Activated B cell treated with CpG ODN at 0.5 μM for 24 hours (primary cell): Measurements from ENCODE around the gene RBFOX2. TPM values are rescaled to one million over a fixed set of nuclear protein-coding genes. Genes with fewer than 3 reads are reported as not detected.

Experiments
- ATAC-seq: fragments of 200-7000 bp; cut with Tn5 transposase; one replicate; pipeline ENCODE4 v1.10.0; 2021; ENCODE audit warnings: low read depth, mild to moderate bottlenecking, moderate library complexity
- CTCF ChIA-PET: fragments of 350-600 bp; sonication (Branson Sonifier 250); formaldehyde crosslinking; loops from one replicate; lab custom pipeline; 2021; ENCODE audit warnings: antibody characterized with exemption; lab: Charles Lee
- POLR2A ChIA-PET: fragments of 350-600 bp; sonication (Branson Sonifier 250); formaldehyde crosslinking; loops from one replicate; lab custom pipeline; 2021; ENCODE audit warnings: antibody characterized with exemption; lab: Charles Lee
- DNase-seq: peaks from one replicate; pipeline ENCODE4 v3.0.0; 2022
- H3K27ac Mint-ChIP-seq: one replicate; pipeline ENCODE4 v1.8.0; 2020; ENCODE audit warnings: mixed read lengths
- H3K27me3 Mint-ChIP-seq: one replicate; pipeline ENCODE4 v1.8.0; 2021; ENCODE audit warnings: mixed read lengths
- H3K36me3 Mint-ChIP-seq: one replicate; pipeline ENCODE4 v1.8.0; 2021; ENCODE audit warnings: low read depth, mixed read lengths
- H3K4me1 Mint-ChIP-seq: one replicate; pipeline ENCODE4 v1.8.0; 2021; ENCODE audit warnings: mixed read lengths
- H3K4me3 Mint-ChIP-seq: one replicate; pipeline ENCODE4 v1.8.0; 2020; ENCODE audit warnings: mild to moderate bottlenecking, mixed read lengths
- H3K9me3 Mint-ChIP-seq: one replicate; pipeline ENCODE4 v1.8.0; 2020; ENCODE audit warnings: mixed read lengths
- CTCF ChIP-seq: fragments of 200-600 bp; IDR thresholded peaks from one replicate; pipeline ENCODE4 v1.8.0; 2022; ENCODE audit warnings: antibody characterized with exemption, mild to moderate bottlenecking
- intact Hi-C: fragments of 100-400 bp; cut with micrococcal nuclease; formaldehyde crosslinking; loops from one replicate; pipeline ENCODE4 v1.15.1; 2024
- total RNA-seq: library from RNA; stranded (reverse); gene quantifications from 2 replicates; pipeline ENCODE4 v1.2.3, GENCODE V29; 2022

Gene RBFOX2
- total RNA-seq, 1 donor from 2014 or later = not detected

GRCh38 chr22:35777335-35777975 lies 251.2 kb downstream of the RBFOX2 start:
- ChIA-PET CTCF (no interaction called here), POLR2A (no interaction called here)
- ATAC-seq (no peak), DNase-seq (no peak)
- no peak for TF ChIP-seq CTCF
- Mint-ChIP-seq H3K4me1 (no peaks in the 10 kb centered on the region), H3K36me3 (no peaks in the 10 kb centered on the region), H3K27me3 (peaks cover 18% of the 10 kb centered on the region), H3K4me3 (no peak overlapping the region), H3K9me3 (no peaks in the 10 kb centered on the region), H3K27ac (no peak overlapping the region)
- intact Hi-C loops = no loop called here

DNA sequence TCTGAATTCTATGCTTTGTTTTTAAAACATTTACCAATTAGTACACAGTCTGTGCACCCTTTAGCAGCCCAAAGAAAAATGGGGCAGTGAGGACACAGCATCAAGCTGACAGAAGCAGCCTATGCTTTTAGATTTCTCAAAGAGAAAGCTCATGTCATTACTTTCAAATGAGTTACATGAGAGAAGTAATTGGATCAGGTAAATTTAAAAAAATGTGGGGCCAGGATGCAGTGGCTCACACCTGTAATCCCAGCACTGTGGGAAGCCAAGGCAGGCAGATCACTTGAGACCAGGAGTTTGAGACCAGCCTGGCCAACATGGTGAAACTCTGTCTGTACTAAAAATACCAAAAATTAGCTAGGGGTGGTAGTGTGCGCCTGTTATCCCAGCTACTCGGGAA lies 253.3 kb downstream of the RBFOX2 start:
- no peak overlapping the region for H3K4me3 Mint-ChIP-seq
- no peak for TF ChIP-seq CTCF
- no peaks in the 10 kb centered on the region for H3K36me3 Mint-ChIP-seq
- POLR2A ChIA-PET = no interaction called here
- H3K4me1 Mint-ChIP-seq = no peaks in the 10 kb centered on the region
- ATAC-seq (no peak), DNase-seq (no peak)
- H3K27ac Mint-ChIP-seq = no peak overlapping the region
- intact Hi-C loops = no loop called here
- H3K27me3 Mint-ChIP-seq = peaks cover 12% of the 10 kb centered on the region
- H3K9me3 Mint-ChIP-seq = no peaks in the 10 kb centered on the region
- CTCF ChIA-PET = no interaction called here

DNA sequence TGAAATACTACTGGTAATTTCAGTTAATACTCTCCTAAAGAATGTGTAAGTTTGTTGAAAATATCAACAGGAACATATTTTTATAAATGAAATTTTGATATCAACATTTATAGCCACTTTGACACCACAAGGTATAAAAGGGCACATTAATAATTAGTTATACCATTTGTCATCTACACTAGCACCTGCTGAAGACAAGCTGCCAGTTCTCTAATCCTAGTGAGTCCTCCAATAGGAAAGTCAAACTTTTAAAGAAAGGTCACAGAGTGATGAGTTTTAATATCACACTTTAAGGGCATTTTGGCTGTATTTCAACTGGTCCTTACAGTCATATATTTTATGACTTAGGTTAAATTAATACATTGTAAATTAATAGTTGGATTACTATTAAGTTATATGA lies 258.6 kb downstream of the RBFOX2 start:
- Mint-ChIP-seq H3K4me1 (no peaks in the 10 kb centered on the region), H3K9me3 (no peaks in the 10 kb centered on the region), H3K27ac (no peak overlapping the region), H3K27me3 (peaks cover 14% of the 10 kb centered on the region), H3K4me3 (no peak overlapping the region), H3K36me3 (no peaks in the 10 kb centered on the region)
- intact Hi-C loops = no loop called here
- ChIA-PET POLR2A (no interaction called here), CTCF (no interaction called here)
- no peak for TF ChIP-seq CTCF
- no peak for DNase-seq
- no peak for ATAC-seq

DNA sequence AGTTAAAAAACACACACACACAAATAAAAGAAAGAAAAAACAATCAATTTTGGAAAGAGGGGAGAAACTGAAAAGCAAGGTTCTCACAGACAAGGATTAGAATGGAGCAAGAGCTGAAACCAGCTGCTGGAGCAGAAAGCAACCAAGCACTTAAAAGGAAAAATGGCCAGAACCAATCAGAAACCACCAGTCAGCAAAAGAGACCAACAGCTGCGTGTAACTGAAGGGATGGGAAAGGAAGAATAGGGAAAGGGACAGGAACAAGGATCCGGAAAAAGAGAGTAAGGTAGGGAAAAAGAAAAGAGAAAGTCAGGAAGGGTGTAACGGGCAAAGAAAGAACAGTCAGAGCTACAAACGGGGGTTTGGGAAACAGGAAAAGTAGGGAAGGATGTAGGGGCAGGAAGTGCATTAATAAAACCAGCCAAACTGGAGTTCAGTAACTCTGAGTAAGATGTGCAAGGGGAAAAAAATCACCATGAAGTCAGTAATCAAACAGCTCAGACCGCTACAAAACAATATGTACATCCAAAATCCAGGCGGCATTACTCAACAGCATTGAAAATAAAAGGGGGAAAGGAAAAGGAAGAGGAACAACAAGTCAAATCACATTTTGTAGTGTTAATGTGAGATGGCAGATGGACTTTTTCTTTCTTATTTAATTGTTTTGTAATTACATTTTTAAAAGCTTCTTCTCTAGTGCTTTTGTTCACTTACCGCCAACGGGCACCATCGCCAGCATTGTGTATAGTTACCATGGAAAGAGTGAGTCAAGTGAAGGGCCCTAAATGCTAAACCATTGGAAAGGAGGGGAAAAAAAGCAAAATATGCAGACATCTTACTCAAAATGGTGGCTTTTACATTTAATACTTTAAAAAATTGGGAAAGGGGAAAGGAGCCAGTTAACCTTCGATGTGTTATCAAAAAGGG lies 261.7 kb downstream of the RBFOX2 start:
- ChIA-PET CTCF (no interaction called here), POLR2A (no interaction called here)
- H3K27ac Mint-ChIP-seq = no peak overlapping the region
- intact Hi-C loops = no loop called here
- peaks cover 27% of the 10 kb centered on the region for H3K27me3 Mint-ChIP-seq
- H3K4me3 Mint-ChIP-seq = no peak overlapping the region
- no peaks in the 10 kb centered on the region for H3K9me3 Mint-ChIP-seq
- no peak for TF ChIP-seq CTCF
- DNase-seq = no peak
- no peaks in the 10 kb centered on the region for H3K36me3 Mint-ChIP-seq
- no peak for ATAC-seq
- no peaks in the 10 kb centered on the region for H3K4me1 Mint-ChIP-seq

DNA sequence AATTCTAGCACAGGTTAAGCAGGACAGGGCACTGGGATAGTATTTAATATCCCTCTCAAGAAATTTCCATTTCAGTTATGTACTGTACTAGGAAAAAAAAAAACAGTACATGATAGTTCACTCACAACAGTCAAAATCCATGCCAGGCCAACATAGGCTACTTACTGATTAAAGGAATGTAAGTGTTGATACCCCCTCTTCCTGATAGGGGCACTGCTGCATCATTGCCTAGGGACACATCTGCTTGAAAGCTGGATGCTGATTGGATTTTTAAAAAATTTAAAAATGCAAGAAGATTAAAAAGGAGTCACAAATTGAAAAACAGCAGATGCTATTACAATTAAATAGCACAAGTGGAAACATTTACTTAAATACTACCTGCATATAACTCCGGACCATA lies 267.6 kb downstream of the RBFOX2 start:
- DNase-seq (no peak), ATAC-seq (no peak)
- Mint-ChIP-seq H3K27me3 (peaks cover 58% of the 10 kb centered on the region), H3K27ac (no peak overlapping the region), H3K36me3 (no peaks in the 10 kb centered on the region), H3K9me3 (no peaks in the 10 kb centered on the region), H3K4me1 (no peaks in the 10 kb centered on the region), H3K4me3 (no peak overlapping the region)
- ChIA-PET CTCF (interaction anchor here (0.8 kb wide), 1 partner anchor 133 kb away, joined by 3 read pairs; no protein-coding TSS in a partner anchor), POLR2A (no interaction called here)
- intact Hi-C loops = no loop called here
- no peak for TF ChIP-seq CTCF
